HepG2 (cell line): ENCODE results near the gene OR2S2. TPM values are rescaled to one million over a fixed set of nuclear protein-coding genes. Genes with fewer than 3 reads are reported as not detected.

Experiments
- CHCHD3 ChIP-seq: sonication (generic); formaldehyde crosslinking; IDR thresholded peaks from 2 replicates; pipeline ENCODE4 v1.8.0; 2022; ENCODE audit warnings: mild to moderate bottlenecking, missing genetic modification reagents, moderate library complexity
- ZNF383 ChIP-seq: sonication (generic); formaldehyde crosslinking; IDR thresholded peaks from 2 replicates; pipeline ENCODE4 v1.4.0; 2020; ENCODE audit warnings: missing genetic modification reagents, mild to moderate bottlenecking, borderline replicate concordance
- ZNF605 ChIP-seq: sonication (generic); formaldehyde crosslinking; IDR thresholded peaks from 2 replicates; pipeline ENCODE4 v1.8.0; 2022; ENCODE audit warnings: mild to moderate bottlenecking, missing genetic modification reagents
- ZNF766 ChIP-seq: sonication (generic); formaldehyde crosslinking; IDR thresholded peaks from 2 replicates; pipeline ENCODE4 v1.5.0; 2020; ENCODE audit warnings: missing genetic modification reagents, borderline replicate concordance
- polyA plus RNA-seq, 8 experiments: library from polyadenylated mRNA; depleted of rRNA in 3 of 8; stranded (reverse) in 7 of 8; unstranded in 1 of 8; fragments of >200 nt; fragmentation: Illumina TruSeq in 4 of 8; extraction: Trizol in 4 of 8; gene quantifications; 2 replicates each; pipeline versions ENCODE4 v1.2.1 to v1.2.3, GENCODE V29; 2011 to 2016; ENCODE audit warnings: low read depth in 4 of 8, missing spikeins in 1 of 8, mixed read lengths in 1 of 8; ENCODE audit not compliant: insufficient read depth in 1 of 8
- total RNA-seq, 5 experiments: library from RNA; depleted of rRNA; stranded (reverse); fragments of >200 nt; fragmentation: Illumina TruSeq; extraction: Trizol; gene quantifications; 2 replicates each; pipeline ENCODE4 v1.2.3, GENCODE V29; 2016; ENCODE audit warnings: low read depth in 1 of 5
- TF ChIP-seq, protein P1 (sequence below): IDR thresholded peaks from 2 replicates; pipeline ENCODE4 v1.6.1; 2018; ENCODE audit warnings: missing genetic modification reagents
- TF ChIP-seq, protein P2 (sequence below): sonication (generic); formaldehyde crosslinking; IDR thresholded peaks from 2 replicates; pipeline ENCODE4 v1.4.0; 2020; ENCODE audit warnings: missing genetic modification reagents
- TF ChIP-seq, protein P3 (sequence below): sonication (generic); formaldehyde crosslinking; IDR thresholded peaks from 2 replicates; pipeline ENCODE4 v1.9.0; 2021; ENCODE audit warnings: missing genetic modification reagents, mild to moderate bottlenecking, borderline replicate concordance

The OR2S2 gene
- total and polyA plus RNA-seq, 2 of the 13 experiments (the other 11 are each of a cell fraction or from before 2014, with no cell fraction given): not detected

DNA sequence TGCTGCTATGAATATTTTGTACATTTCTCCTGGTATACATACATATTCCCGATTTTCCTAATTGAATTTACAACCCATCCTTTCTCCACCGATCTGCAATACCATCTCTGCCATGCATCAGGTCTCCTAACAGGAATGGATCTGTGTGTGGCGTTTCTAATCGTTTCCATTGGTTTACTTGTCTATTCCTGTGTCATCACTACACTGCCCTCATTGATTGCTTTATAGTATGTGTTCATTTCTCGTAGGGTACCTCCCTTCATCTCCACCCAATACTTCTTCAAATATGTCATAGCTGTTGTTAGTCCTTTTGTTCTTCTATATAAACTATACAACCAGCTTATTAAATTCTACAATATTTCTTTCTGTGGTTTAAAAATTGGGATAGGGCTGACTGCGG, 7.1 kb upstream of the OR2S2 start (continued):
- TF ChIP-seq CHCHD3 (CRISPR knock-in tag) (no peak), ZNF766 (CRISPR knock-in tag) (no peak), ZNF605 (CRISPR knock-in tag) (no peak), ZNF383 (CRISPR knock-in tag) (no peak)
- TF ChIP-seq, protein P1, sequence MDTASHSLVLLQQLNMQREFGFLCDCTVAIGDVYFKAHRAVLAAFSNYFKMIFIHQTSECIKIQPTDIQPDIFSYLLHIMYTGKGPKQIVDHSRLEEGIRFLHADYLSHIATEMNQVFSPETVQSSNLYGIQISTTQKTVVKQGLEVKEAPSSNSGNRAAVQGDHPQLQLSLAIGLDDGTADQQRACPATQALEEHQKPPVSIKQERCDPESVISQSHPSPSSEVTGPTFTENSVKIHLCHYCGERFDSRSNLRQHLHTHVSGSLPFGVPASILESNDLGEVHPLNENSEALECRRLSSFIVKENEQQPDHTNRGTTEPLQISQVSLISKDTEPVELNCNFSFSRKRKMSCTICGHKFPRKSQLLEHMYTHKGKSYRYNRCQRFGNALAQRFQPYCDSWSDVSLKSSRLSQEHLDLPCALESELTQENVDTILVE: no peak
- TF ChIP-seq, protein P2, sequence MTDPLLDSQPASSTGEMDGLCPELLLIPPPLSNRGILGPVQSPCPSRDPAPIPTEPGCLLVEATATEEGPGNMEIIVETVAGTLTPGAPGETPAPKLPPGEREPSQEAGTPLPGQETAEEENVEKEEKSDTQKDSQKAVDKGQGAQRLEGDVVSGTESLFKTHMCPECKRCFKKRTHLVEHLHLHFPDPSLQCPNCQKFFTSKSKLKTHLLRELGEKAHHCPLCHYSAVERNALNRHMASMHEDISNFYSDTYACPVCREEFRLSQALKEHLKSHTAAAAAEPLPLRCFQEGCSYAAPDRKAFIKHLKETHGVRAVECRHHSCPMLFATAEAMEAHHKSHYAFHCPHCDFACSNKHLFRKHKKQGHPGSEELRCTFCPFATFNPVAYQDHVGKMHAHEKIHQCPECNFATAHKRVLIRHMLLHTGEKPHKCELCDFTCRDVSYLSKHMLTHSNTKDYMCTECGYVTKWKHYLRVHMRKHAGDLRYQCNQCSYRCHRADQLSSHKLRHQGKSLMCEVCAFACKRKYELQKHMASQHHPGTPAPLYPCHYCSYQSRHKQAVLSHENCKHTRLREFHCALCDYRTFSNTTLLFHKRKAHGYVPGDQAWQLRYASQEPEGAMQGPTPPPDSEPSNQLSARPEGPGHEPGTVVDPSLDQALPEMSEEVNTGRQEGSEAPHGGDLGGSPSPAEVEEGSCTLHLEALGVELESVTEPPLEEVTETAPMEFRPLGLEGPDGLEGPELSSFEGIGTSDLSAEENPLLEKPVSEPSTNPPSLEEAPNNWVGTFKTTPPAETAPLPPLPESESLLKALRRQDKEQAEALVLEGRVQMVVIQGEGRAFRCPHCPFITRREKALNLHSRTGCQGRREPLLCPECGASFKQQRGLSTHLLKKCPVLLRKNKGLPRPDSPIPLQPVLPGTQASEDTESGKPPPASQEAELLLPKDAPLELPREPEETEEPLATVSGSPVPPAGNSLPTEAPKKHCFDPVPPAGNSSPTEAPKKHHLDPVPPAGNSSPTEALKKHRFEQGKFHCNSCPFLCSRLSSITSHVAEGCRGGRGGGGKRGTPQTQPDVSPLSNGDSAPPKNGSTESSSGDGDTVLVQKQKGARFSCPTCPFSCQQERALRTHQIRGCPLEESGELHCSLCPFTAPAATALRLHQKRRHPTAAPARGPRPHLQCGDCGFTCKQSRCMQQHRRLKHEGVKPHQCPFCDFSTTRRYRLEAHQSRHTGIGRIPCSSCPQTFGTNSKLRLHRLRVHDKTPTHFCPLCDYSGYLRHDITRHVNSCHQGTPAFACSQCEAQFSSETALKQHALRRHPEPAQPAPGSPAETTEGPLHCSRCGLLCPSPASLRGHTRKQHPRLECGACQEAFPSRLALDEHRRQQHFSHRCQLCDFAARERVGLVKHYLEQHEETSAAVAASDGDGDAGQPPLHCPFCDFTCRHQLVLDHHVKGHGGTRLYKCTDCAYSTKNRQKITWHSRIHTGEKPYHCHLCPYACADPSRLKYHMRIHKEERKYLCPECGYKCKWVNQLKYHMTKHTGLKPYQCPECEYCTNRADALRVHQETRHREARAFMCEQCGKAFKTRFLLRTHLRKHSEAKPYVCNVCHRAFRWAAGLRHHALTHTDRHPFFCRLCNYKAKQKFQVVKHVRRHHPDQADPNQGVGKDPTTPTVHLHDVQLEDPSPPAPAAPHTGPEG (CRISPR knock-in tag): no peak
- TF ChIP-seq, protein P3, sequence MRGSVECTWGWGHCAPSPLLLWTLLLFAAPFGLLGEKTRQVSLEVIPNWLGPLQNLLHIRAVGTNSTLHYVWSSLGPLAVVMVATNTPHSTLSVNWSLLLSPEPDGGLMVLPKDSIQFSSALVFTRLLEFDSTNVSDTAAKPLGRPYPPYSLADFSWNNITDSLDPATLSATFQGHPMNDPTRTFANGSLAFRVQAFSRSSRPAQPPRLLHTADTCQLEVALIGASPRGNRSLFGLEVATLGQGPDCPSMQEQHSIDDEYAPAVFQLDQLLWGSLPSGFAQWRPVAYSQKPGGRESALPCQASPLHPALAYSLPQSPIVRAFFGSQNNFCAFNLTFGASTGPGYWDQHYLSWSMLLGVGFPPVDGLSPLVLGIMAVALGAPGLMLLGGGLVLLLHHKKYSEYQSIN (CRISPR knock-in tag): no peak
- TF ChIP-seq, all 625 proteins: peak for 0
